IPS DF 19.7 (cell line): ENCODE measurements around the gene GID8.

Experiments used
- DNase-seq: peaks from one replicate; pipeline ENCODE4 v3.0.0-alpha.2; 2013; ENCODE audit warnings: low read depth, low spot score

The GID8 gene

DNA sequence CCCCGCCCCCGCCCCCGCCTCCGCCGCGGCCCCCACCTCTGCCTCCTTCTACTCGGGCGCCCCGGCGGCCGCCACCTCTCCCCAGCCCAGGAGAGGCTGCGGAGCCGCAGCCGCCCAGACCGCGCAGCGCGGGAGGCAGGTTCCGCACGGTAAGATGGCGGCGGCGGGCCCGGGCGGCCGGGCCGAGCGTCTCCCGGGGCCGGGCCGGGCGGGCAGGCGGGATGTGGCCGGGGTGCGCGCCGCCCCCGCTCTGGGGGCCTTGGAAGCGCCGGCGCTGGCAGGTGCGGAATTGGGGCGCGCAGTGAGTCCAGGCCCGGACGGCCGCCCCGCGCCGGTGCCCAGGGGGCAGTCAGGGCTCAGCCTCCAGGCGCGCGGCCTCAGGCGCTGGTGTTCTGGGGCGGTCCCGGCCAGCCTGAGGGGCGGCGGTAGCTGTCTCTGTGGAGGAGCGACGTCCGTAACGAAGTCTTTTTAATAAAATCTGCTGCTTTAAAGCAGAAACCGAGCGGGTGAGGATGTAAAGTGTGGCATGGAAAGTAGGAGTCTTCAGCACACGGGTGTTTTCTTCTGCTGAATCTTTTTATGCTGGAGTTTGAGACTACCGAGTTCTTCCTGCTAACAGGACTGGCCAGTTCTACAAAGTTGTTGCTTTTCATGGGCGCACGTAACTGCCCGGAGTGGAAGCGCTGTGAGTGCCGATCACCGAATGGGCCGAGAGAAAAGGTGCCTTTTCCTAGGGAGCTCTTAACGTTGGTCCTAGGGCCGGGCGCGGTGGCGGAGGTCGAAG is at the start of gene GID8:
TSS of gene GID8 (plus strand) at position 43 of the 784 bp plus-strand sequence. CDS start 3,356 bp downstream, outside the sequence.
- no peak for DNase-seq

DNA sequence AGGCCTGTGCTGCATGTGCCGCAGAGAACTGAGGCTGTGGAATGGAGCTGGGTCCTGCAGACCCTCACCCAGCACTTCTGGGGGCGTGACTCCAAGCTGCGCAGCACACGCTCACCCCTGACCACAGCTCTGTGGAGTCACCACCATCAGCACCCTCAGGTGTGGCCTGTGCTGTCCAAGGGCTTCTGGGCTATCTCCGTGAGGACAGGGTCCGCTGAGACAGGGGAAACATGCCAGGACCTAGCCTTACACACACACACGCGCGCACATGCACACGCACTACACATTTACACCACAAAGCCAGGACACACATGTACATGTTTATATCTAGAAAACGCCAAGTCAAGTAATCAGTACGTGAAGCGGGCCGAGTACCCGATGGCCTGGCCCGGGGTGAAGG is 49.5 kb upstream of the GID8 start:
- DNase-seq, result no peak

DNA sequence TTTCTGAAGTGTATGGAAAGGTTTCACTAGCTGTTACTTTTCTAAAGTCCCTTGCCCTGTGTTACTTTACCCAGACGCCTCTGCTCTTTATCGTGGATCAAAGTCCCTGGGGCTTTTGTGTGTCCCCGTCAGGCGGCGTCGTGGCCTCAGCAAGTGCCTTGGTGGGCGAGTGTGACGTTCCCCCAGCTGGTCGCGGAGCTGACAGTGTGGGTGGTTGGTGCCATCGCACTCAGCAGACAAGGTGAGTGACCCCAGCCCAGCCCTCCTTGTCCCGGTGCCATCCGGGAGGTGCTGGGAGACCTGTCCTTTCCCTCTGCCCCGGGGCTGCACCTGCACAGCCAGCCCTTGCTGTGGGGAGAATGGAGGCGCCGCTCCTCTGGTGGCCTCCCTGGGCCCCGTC is 49.0 kb upstream of the GID8 start:
- DNase-seq, result no peak

DNA sequence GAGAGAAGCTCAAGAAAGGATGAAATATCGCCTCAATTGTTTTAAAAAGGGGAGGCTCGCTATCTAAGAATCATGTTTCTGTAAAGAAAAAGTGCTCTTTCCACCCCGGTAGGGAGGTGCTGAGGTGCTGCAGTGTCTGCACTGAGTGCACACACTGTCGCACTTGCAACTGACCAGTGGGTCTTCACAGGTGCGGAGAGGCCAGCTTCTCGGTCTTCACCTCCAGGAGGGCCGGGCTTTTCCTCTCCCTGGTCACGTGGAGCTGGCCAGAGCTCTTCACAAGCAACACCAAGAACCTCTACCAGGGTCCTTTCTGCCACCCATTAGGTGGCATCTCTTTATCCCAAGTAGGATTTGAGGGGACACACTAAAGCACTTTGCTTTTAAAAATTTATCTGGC is 48.5 kb upstream of the GID8 start:
- DNase-seq, result no peak

DNA sequence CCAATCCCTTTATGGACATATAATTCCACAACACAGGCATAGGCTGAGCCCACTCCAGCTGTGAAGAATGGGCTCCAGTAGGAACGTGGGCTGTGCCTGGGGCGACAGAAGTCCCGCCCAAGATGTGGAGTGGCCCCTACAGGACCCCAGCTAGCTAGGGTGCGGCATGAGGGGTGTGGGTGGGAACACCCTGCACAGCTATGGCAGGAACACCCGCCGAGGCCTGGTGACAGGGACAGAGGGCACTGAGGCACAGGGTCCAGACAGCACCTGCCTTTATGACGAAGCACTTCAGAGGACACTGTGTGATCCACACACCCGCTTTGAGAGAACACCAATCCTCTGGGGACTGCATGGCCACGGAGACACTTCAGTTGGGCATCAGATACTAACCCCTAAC is 48.1 kb upstream of the GID8 start:
- DNase-seq, result no peak

DNA sequence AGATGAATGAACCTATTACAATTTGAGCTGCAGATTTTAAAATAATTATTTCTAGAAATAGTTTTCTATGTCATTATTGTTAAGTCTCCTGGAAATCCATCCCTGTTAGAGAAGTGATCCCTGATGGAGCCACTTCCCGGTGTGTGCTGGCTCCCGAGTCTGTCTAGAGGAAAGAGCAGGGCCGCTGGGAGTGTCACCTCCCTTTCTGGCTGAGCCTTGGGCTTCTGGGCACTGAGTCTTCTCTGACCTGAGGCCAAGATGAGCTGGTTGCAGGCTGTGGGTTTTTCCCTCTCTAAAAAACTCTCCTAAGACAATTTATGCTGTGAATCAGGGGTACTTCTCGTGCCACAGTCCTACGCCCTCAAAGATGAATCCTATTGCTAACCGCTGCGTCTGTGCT is 47.5 kb upstream of the GID8 start:
- DNase-seq, result no peak

DNA sequence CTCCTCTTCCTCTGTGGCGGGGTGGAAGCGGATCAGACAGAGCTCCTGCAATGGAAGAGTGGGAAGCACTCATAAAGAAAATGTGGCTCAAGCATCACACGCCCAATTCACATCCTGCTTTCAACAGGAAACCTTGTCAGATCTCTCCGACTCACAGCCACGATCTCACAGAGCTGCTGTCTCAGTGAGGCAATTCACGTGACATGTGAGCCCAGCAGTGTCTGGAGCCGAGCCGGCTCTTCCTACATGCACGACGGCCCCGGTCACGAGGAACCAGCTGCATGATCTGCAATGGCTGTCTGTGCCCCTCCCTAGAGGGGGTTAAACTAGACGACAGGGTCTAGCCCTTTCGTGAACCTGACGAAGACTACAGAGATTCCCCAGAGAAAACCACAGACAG is 46.8 kb upstream of the GID8 start:
- DNase-seq, result no peak

DNA sequence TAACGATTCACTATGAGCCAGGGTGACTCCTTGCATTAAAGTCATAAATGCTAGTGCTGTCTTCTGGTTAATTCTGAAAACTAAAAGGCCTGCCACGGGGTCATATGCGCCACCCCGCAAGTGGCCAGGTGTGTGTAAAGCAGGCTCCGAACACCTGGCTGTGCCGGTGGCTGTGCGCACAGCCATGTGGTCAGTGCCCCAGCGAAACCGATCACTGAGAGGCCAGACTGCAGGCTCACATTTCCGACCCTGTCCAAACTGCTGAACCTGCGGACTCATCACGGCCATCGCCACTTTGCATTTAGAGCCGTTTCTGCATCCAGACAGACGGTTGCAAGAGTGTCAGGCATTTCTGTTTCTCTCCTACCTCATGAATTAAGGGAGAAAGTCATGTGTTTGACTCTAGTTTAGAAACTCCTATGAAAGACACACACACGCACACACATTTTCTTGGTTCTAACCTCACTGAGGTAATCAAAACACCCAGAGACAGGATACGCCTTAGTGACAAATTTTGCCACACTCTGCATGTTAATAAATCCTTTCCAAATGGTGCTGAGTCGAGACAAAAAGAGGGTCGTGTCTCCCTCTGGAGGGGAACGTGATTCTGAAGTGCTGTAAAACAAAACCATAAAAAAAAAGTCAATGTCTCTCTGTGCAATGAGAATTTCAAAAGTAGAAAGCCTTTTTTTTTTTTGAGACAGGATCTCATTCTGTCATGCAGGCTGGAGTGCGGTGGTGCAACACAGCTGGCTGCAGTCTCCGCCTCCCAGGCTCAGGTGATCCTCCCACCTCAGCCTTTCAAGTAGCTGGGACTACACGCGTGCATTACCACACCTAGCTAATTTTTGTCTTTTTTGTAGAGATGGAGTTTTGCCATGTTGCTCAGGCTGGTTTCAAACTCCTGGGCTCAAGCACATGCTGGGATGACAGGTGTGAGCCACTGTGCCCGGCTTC is 45.3 kb upstream of the GID8 start:
- DNase-seq, result no peak

DNA sequence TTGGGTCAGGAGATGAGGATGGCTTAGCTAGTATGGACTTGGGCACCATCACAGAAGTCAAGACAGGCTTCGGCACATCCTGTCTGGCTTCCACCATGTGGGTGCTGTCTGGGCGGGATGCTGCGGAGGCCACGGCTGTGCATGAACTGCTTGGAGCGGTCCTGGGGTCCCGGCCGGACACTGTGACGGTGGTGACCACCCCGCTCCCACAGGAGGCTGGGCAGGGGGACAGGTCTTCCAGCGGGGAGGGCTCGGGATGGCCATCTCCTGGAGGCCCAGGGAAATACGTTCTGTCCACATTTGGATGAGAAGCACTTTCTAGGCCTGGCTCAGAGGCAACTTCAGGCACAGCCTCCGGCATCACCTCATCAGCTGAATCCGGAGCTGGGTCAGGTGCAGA is 44.2 kb upstream of the GID8 start:
- DNase-seq, result no peak

DNA sequence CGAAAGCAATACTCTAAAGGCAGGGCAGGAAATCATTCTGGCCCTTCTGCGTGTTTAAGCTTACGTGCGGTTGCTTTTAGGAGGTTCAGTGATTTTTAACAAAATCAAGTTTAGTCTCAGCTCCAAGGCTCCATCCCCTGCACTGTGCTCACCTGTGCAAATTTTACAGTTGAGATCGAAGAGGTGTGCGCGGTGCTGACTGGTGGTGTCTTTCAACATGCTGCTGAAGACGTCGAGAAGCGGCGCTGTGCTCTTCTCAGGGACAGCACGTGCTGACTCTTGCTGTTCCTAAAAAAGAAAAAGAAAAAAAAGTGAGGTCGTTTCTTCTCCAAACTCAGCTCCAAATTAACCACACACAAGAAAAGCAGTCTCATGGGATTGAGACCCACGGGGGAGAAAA is 43.7 kb upstream of the GID8 start:
- no peak for DNase-seq

DNA sequence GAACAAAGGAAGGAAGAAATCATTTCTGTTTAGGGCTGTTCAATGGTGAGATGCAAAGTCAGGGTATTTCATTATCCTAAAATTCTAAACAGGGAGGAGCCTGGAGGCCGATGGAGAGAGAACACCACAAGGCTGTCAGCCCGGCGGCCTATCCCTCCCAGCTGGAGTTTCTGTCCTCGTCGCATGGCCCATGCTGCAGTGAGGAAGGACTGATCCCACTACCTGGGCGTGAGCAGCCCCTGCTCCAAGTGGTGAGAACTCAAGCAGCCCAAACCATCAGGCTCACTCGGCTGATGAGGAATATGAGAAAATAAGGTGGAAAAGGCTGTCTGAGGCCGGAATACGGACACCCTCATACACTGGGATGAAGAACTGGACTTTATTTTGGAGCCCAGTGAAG is 42.4 kb upstream of the GID8 start:
- no peak for DNase-seq

DNA sequence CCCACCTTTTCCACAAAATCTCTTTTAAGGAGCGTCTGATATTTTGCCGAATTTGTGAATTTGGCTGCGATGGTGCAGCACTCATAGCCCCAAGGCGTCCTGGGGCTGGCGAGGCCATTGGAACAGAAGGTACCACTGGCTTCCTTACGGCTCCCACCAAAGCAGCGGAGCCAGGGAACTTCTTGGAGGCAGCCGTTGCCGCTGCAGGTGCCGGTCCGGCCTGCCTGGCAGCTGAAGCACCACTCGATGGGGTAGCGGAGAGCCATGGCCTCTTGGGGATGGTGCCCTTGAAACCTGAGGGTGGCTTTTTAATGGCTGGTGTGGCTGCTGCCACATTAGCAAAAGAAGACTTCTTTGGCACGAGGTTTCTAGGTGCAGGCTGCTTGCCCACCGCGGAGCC is 41.4 kb upstream of the GID8 start:
- DNase-seq, result no peak

DNA sequence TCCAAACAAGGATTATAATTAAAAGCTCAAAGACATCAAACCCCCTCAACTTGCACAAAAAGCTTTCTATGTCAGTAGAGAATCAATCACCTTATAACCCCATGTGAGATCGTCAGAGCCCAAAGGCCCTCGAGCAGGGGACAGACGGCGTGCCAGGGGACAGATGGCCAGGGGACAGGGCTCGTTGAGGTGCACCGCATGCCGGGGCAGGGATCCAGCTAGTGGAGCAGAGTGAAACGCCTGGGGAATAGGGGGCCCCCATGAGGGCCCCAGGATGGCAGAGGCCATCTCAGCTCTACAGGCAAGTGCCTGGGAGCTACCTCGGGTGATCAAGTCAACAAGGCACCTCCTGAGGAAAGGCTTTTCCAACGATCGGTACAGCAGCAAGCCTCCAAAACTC is 40.3 kb upstream of the GID8 start:
- no peak for DNase-seq

DNA sequence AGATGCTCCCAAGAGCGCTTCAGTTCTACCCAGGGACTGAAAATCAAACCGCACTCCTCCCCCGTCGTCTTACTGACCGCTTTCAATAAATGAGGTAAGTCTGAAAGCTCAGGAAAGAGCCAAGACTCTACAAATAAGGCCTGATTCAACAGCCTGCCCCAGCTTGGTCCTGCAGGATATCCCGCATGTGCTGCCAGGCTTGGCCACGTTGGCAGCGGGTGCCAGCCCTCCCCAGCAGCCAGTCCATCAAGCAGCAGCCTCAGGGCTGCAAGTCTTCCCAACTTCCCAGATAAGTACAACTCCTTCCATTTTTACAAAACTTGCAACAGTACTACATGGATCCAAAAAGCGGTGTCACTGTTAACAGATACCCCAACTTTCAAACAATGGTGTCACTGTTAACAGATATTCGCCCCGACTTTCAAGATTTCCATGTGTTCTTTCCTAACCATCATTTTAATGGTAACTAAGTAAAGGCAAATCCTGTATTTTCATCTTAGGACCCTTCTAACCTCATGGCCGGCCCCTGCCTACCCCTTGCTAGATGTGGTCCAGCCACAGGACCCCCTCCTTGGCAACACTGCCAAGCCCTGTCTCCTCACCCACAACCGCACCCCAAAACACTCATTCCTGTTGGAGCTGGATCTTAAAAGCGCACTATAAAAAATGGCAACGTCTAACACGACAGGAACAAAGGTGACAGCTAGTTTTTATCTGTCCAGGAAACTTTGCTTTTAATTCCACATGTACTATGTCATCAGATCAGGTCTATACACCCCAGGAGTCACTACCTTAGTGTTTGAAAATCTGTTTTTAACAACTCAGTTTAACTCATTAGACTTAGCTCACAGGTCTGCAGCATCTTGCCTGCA is 39.6 kb upstream of the GID8 start:
- no peak for DNase-seq

DNA sequence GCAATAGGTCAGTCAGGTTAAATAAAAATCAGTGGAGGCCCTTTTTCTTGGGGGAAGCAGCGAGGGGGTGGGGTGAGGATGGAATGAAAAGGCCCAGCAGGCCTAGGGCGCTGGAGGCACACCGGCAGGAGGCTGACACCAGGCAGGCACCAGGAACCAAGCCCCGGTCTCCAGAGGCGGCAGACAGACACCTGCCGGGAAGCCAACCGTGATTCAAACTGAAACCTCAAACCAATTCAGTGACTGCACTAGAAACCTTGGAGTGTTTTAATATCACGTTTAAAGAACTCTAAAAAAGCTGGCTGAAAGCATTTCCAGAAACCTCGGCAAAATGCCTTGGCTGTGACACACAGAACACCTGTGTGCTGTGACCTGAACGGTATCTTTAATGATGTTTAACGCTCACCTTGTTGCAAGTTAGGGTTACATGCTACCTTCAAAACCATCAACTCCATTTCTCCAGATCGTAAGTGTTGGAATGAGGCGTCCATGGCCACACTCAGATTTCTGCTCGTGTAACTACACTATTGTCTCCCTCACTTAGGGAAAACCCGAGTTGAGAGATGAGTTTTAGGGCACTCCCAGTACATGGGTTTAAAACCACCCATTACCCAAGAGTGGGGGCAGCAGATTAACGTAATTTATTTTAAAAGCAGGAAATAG is 38.8 kb upstream of the GID8 start:
- no peak for DNase-seq

DNA sequence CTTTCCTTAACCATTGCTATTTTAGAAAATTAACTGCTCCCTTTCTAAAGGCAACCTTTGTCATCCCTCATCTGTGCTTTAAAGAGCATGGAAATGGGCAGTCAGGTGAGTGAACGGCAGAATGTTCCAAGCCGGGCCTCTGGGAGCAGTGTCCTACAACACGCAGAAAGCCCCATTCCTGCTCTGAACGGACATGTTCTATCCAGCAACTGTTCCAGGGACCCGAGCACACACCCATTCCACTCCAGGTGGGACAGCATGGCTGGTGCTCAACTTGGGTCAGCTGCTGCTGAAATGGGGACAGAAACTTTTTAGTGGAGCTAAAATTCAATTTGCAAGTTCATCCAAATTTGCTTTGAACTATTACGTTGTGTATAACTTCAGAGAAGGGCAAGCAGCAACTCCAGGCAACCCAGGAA is 38.3 kb upstream of the GID8 start:
- DNase-seq, result no peak

DNA sequence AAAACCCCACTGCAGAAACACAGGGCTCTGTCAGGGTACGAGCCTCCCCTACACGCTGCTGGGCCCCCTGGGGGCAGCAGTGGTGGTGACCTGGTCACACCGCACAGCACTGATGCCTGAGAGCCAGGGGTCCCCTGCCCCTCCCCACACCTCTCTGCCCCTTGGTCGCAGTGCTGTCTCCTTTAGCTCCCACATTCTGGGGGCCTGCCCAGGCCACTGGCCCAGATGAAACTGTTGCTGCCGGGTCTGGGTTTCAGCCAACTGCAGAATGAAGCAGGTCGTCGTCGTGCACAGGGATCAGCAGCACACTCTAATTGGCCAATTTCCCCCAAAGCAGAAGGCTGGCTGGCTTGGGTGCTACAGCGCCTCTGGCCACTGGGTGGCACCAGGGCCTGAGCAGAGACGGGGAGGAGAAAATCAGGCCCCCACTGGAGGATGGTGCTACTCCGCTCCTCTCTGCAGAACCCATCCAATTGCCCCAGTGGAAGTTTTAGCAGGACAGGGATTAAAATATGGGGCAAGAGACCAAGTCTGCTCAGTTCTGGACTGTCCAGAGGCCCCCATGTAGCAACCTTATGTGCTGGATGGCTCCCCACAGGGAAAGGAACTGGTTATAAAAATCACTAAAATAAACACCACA is 37.8 kb upstream of the GID8 start:
- DNase-seq, result no peak

DNA sequence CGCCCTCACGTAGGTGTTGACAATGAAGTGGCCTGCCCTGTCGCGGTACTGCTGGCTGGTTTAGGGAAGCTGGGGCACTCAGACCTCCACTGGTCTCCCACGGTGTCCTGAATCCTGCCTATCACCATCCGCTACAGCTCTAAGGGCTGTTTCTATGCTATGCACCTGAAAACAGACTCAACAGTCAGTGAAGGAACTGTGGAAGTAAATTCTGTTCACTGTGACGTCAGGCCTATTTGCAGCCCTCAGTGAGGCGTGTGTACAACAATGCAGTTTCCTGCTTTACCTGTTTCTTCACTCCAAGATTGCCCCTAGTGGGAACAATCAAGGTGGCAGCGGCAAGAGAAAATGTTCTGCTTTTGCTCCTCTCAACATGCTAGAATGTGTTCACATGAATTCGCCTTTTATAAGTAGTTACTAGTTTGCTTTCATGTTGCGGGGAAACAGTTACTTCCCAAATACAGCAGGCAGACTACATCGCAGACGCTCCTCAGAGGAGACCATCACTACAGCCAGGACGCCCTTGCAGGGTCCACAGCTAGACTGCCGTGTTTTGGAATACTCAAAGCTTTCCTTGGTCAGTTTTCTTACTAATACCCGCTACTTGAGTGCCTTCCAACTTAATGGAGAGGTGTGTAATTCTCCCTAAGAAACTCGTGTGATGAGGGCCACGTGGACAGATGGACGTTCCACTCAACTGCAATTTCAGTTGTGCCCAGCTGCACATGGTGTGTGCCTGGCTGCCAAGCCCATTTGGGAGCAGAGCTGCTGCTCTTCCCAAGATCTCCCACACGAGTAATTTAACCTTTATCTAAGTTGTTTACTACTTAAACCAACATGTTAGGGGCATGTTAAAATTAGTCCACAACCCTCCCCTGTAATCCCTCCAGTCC is 37.0 kb upstream of the GID8 start:
- DNase-seq, result no peak

DNA sequence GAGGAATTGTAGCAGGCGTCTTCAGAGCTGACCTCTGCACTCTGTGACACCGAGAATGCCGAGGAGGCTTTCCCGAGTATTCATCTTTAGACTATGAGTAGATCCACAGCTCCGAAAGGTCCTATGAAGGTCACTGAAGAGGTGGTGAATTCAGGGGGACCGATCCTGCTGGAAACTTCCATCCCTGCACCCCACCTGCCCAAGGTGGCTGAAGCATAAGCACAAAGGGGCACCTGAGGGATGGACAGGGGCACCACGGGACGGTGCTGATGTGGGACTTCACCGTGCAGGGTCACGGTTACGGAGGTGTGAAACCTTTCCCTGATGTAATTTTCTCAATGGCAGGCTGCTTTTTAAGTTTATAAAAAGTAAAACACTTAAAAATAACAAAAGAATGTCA is 36.1 kb upstream of the GID8 start:
- DNase-seq, result no peak
